GM21825 (cell line): ENCODE measurements around the gene TMEM208.

Experiments used
- ATAC-seq: cut with Tn5 transposase; IDR thresholded peaks from one replicate; pipeline ENCODE4 v1.9.1; 2021; ENCODE audit warnings: mild to moderate bottlenecking, moderate library complexity; ENCODE audit not compliant: unreplicated experiment

The TMEM208 gene

GRCh38 chr16:67191411-67191994 lies 35.4 kb upstream of the TMEM208 start:
- ATAC-seq = no peak

GRCh38 chr16:67191995-67192681 lies 34.8 kb upstream of the TMEM208 start, which contains the start of gene E2F4:
E2F4 (plus strand) TSS chr16:67192155; CDS start chr16:67192228, 73 bp downstream.
- peak; percentile 89 for ATAC-seq

GRCh38 chr16:67192781-67193361 lies 34.1 kb upstream of the TMEM208 start:
- peak; percentile 7 for ATAC-seq

- no peak for ATAC-seq
Measured at GRCh38 chr16:67193536-67193935, 33.4 kb upstream of the TMEM208 start.

GRCh38 chr16:67194260-67194659 lies 32.7 kb upstream of the TMEM208 start:
- ATAC-seq = no peak

- no peak for ATAC-seq
Measured at GRCh38 chr16:67195676-67196075, 31.3 kb upstream of the TMEM208 start.

- no peak for ATAC-seq
Measured at GRCh38 chr16:67196881-67197280, 30.0 kb upstream of the TMEM208 start.

GRCh38 chr16:67197704-67198103 lies 29.2 kb upstream of the TMEM208 start:
- ATAC-seq = no peak

GRCh38 chr16:67198238-67198734 lies 28.6 kb upstream of the TMEM208 start:
- ATAC-seq = no peak

GRCh38 chr16:67199011-67199807 lies 27.7 kb upstream of the TMEM208 start, which contains the start of gene ELMO3:
ELMO3 (plus strand) TSS chr16:67199131; CDS start chr16:67199327, 196 bp downstream.
- ATAC-seq = no peak

- no peak for ATAC-seq
Measured at GRCh38 chr16:67199808-67200198, 27.1 kb upstream of the TMEM208 start.

- no peak for ATAC-seq
Measured at GRCh38 chr16:67200491-67200890, 26.4 kb upstream of the TMEM208 start.

- ATAC-seq = no peak
Measured at GRCh38 chr16:67201411-67202345, 25.3 kb upstream of the TMEM208 start.

GRCh38 chr16:67202426-67202825 lies 24.5 kb upstream of the TMEM208 start:
- no peak for ATAC-seq

GRCh38 chr16:67202956-67203493 lies 23.9 kb upstream of the TMEM208 start:
- no peak for ATAC-seq

GRCh38 chr16:67204076-67204475 lies 22.9 kb upstream of the TMEM208 start:
- ATAC-seq = no peak

GRCh38 chr16:67206129-67206837 lies 20.6 kb upstream of the TMEM208 start:
- no peak for ATAC-seq

- ATAC-seq = no peak
Measured at GRCh38 chr16:67206838-67207248, 20.1 kb upstream of the TMEM208 start.
